WTC11 (cell line): ENCODE results near the gene CEACAM19.

Experiments
- SMAD3 ChIP-seq: sonication (generic); formaldehyde crosslinking; IDR thresholded peaks from 2 replicates; pipeline ENCODE4 v1.8.0; 2022; ENCODE audit warnings: missing genetic modification reagents, mild to moderate bottlenecking, borderline replicate concordance
- ZNF281 ChIP-seq: sonication (generic); formaldehyde crosslinking; IDR thresholded peaks from 2 replicates; pipeline ENCODE4 v1.8.0; 2023; ENCODE audit warnings: mild to moderate bottlenecking, missing genetic modification reagents
- TF ChIP-seq, protein P1 (sequence below): sonication (generic); formaldehyde crosslinking; IDR thresholded peaks from 2 replicates; pipeline ENCODE4 v1.8.0; 2022; ENCODE audit warnings: missing genetic modification reagents

GRCh38 chr19:44682807-44683206 lies 11.5 kb downstream of the CEACAM19 start:
- TF ChIP-seq, protein P1, sequence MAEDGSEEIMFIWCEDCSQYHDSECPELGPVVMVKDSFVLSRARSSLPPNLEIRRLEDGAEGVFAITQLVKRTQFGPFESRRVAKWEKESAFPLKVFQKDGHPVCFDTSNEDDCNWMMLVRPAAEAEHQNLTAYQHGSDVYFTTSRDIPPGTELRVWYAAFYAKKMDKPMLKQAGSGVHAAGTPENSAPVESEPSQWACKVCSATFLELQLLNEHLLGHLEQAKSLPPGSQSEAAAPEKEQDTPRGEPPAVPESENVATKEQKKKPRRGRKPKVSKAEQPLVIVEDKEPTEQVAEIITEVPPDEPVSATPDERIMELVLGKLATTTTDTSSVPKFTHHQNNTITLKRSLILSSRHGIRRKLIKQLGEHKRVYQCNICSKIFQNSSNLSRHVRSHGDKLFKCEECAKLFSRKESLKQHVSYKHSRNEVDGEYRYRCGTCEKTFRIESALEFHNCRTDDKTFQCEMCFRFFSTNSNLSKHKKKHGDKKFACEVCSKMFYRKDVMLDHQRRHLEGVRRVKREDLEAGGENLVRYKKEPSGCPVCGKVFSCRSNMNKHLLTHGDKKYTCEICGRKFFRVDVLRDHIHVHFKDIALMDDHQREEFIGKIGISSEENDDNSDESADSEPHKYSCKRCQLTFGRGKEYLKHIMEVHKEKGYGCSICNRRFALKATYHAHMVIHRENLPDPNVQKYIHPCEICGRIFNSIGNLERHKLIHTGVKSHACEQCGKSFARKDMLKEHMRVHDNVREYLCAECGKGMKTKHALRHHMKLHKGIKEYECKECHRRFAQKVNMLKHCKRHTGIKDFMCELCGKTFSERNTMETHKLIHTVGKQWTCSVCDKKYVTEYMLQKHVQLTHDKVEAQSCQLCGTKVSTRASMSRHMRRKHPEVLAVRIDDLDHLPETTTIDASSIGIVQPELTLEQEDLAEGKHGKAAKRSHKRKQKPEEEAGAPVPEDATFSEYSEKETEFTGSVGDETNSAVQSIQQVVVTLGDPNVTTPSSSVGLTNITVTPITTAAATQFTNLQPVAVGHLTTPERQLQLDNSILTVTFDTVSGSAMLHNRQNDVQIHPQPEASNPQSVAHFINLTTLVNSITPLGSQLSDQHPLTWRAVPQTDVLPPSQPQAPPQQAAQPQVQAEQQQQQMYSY, result no peak
- no peak for TF ChIP-seq ZNF281 (CRISPR knock-in tag)
- TF ChIP-seq SMAD3 (CRISPR knock-in tag), result no peak
